ENCODE data around the gene PLCH1.

GRCh38 chr3:155778462-155778861 is 33.6 kb upstream of the PLCH1 start:
- TF ChIP-seq CTCF (IDR thresholded peaks at IDR 0.05) (no peak), POLR2AphosphoS5 (IDR thresholded peaks at IDR 0.05; ENCODE audit: insufficient read depth in 1 of 2, low read depth in 1 of 2) (no peak)
